Measurements from ENCODE around the gene BFSP1.

The BFSP1 gene

DNA sequence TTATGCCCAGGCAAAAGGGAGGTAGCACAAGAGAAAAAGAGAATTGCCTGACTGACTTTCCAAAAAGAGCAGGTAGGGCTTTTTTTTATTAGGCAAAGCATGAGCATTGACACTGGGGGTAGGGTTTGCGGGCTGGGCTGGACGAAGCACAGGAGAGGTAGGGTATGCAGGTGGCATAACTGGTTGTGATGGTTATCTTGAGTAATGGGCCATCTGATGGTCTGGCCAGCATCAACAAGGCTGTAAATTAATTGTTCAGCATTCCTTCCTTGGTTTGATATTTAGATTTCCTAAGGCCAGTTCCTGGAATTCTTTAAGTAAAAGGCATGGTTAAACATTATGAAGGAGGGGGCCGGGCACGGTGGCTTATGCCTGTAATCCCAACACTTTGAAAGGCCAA is 13.9 kb upstream of the BFSP1 start:
- H3K9ac ChIP-seq (ENCODE audit: insufficient read length): no peak overlapping the region
- no peaks in the 10 kb centered on the region for H3K36me3 ChIP-seq (ENCODE audit: insufficient read depth, low read length)
- H3K9me3 ChIP-seq (ENCODE audit: low read depth, low read length): no peaks in the 10 kb centered on the region
- H3K27ac ChIP-seq: no peak overlapping the region
- no peak overlapping the region for H3K4me3 ChIP-seq
- TF ChIP-seq FOXP2 (optimal IDR thresholded peaks at IDR 0.05; ENCODE audit: control extremely low read depth, extremely low read length, insufficient read depth) (no peak), EZH2 (IDR thresholded peaks at IDR 0.05) (no peak), POLR2AphosphoS5 (IDR thresholded peaks at IDR 0.05; ENCODE audit: borderline replicate concordance, low read depth, low read length) (no peak)
- no peak for DNase-seq (ENCODE audit: low read depth, low spot score)

DNA sequence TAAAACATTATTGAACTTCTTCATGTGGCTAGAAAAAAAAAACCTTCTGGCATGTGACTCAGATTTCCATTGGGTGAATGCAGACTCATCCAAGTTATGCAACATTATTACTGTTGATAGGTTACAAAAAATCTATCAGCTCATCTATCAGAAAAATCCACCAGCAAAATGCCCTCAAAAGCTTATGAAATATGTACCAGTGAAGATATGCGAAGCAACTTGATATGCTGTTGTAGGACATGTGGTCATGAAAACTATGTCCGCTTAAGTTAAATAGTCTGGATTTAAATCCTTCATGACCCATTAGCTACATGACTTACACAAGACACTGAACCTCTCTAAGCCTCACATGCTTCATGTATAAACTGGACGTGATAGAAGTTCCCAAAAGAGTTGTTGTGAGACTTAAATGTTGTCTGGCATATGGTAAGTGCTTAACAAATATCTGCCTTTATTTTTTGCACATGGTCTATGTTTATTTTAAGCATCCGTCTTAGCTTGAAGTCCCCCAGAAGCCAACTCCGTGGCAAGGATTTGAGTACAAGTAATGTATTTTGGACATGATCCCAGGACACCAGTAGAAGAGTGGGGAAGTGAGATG is 12.5 kb upstream of the BFSP1 start:
- H3K4me3 ChIP-seq: no peak overlapping the region
- DNase-seq (ENCODE audit: low read depth, low spot score): no peak
- TF ChIP-seq EZH2 (IDR thresholded peaks at IDR 0.05): no peak
- no peak for TF ChIP-seq FOXP2 (optimal IDR thresholded peaks at IDR 0.05; ENCODE audit: control extremely low read depth, extremely low read length, insufficient read depth)
- TF ChIP-seq POLR2AphosphoS5 (IDR thresholded peaks at IDR 0.05; ENCODE audit: borderline replicate concordance, low read depth, low read length): no peak
- no peak overlapping the region for H3K9ac ChIP-seq (ENCODE audit: insufficient read length)
- H3K9me3 ChIP-seq (ENCODE audit: low read depth, low read length): no peaks in the 10 kb centered on the region
- H3K36me3 ChIP-seq (ENCODE audit: insufficient read depth, low read length): no peaks in the 10 kb centered on the region
- no peak overlapping the region for H3K27ac ChIP-seq

- Histone ChIP-seq H3K36me3 (ENCODE audit: insufficient read depth, low read length) (no peaks in the 10 kb centered on the region), H3K4me3 (no peak overlapping the region), H3K9me3 (ENCODE audit: low read depth, low read length) (no peaks in the 10 kb centered on the region), H3K9ac (ENCODE audit: insufficient read length) (no peak overlapping the region), H3K27ac (no peak overlapping the region)
- TF ChIP-seq FOXP2 (optimal IDR thresholded peaks at IDR 0.05; ENCODE audit: control extremely low read depth, extremely low read length, insufficient read depth) (no peak), POLR2AphosphoS5 (IDR thresholded peaks at IDR 0.05; ENCODE audit: borderline replicate concordance, low read depth, low read length) (no peak), EZH2 (IDR thresholded peaks at IDR 0.05) (no peak)
- DNase-seq (ENCODE audit: low read depth, low spot score): no peak
Measured at GRCh38 chr20:17542993-17543412, 11.8 kb upstream of the BFSP1 start.

DNA sequence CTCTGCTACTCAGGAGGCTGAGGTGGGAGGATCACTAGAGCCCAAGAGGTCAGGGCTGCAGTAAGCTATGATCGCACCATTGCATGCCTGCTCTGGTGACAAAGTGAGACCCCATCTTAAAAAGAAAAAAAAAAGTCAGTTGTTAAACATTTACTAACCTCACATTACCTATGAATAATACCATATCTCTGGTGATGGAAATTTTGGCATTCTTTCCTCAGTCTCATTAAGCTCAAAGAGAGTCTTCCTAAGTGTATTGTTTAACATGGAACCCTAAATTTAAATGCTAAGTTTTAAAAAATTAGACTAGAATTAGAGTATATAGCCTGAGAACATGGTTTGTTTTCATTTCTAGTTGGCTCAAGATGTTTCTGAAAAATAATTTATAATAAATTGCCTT is 11.3 kb upstream of the BFSP1 start:
- Histone ChIP-seq H3K9ac (ENCODE audit: insufficient read length) (no peak overlapping the region), H3K4me3 (no peak overlapping the region), H3K36me3 (ENCODE audit: insufficient read depth, low read length) (no peaks in the 10 kb centered on the region), H3K27ac (no peak overlapping the region), H3K9me3 (ENCODE audit: low read depth, low read length) (no peaks in the 10 kb centered on the region)
- TF ChIP-seq POLR2AphosphoS5 (IDR thresholded peaks at IDR 0.05; ENCODE audit: borderline replicate concordance, low read depth, low read length) (no peak), EZH2 (IDR thresholded peaks at IDR 0.05) (no peak), FOXP2 (optimal IDR thresholded peaks at IDR 0.05; ENCODE audit: control extremely low read depth, extremely low read length, insufficient read depth) (no peak)
- DNase-seq (ENCODE audit: low read depth, low spot score): no peak

DNA sequence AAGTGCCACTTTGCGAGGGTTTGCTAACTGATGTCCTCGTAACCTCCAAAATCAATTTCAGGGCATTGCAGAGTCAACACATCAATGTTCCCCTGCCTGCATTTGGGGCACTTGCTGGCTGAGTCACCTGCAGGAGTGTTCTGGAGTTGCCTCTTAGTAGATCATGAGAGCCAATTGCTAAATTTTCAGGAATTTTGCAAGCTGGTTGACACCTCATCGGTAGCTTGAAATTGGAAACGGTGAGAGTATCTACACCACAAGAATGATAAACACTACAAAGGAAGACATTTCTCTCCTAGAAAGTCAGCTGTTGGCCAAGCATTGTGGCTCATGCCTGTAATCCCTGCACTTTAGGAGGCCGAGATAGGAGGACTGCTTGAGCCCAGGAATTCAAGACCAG is 10.8 kb upstream of the BFSP1 start:
- no peak overlapping the region for H3K9ac ChIP-seq (ENCODE audit: insufficient read length)
- H3K36me3 ChIP-seq (ENCODE audit: insufficient read depth, low read length): no peaks in the 10 kb centered on the region
- no peak for DNase-seq (ENCODE audit: low read depth, low spot score)
- no peak overlapping the region for H3K27ac ChIP-seq
- no peaks in the 10 kb centered on the region for H3K9me3 ChIP-seq (ENCODE audit: low read depth, low read length)
- no peak for TF ChIP-seq FOXP2 (optimal IDR thresholded peaks at IDR 0.05; ENCODE audit: control extremely low read depth, extremely low read length, insufficient read depth)
- TF ChIP-seq POLR2AphosphoS5 (IDR thresholded peaks at IDR 0.05; ENCODE audit: borderline replicate concordance, low read depth, low read length): no peak
- H3K4me3 ChIP-seq: no peak overlapping the region

- TF ChIP-seq FOXP2 (optimal IDR thresholded peaks at IDR 0.05; ENCODE audit: control extremely low read depth, extremely low read length, insufficient read depth): no peak
- no peak for TF ChIP-seq EZH2 (IDR thresholded peaks at IDR 0.05)
- TF ChIP-seq POLR2AphosphoS5 (IDR thresholded peaks at IDR 0.05; ENCODE audit: borderline replicate concordance, low read depth, low read length): no peak
- DNase-seq (ENCODE audit: low read depth, low spot score): no peak
- no peaks in the 10 kb centered on the region for H3K36me3 ChIP-seq (ENCODE audit: insufficient read depth, low read length)
Measured at GRCh38 chr20:17541596-17541995, 10.4 kb upstream of the BFSP1 start.

DNA sequence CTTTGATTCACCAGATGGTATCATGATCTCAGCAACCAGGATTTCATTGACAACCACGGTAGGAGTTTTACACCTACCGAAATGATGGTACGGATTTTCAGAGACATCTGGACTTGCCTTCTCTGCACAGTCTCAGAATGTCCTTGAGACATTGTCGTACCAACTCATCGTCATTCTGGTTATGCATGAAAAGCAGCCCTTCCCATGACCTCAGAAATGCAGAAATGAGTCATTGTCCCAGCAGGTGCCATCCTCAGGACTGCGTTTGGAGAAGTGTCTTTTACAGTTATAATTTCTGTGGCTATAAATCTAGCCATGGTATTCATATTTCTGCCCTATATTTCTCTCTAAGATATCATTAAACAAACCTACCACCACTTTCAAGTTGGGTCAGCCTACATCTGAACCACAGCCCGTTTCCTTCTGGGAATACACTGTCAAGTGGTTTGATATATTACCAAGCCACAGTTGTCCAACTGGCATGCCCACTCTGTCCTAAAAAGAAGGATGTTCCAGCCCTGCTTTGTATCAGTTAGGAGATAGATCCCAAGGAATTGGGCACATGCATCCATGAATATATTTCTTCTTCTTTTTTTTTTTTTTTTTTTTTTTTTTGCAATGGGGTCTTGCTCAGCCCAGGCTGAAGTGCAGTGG is 7.5 kb upstream of the BFSP1 start:
- no peak for DNase-seq (ENCODE audit: low read depth, low spot score)
- H3K36me3 ChIP-seq (ENCODE audit: insufficient read depth, low read length): no peaks in the 10 kb centered on the region
- no peak overlapping the region for H3K27ac ChIP-seq
- H3K4me3 ChIP-seq: no peak overlapping the region
- no peaks in the 10 kb centered on the region for H3K9me3 ChIP-seq (ENCODE audit: low read depth, low read length)
- no peak overlapping the region for H3K9ac ChIP-seq (ENCODE audit: insufficient read length)
- no peak for TF ChIP-seq EZH2 (IDR thresholded peaks at IDR 0.05)
- no peak for TF ChIP-seq FOXP2 (optimal IDR thresholded peaks at IDR 0.05; ENCODE audit: control extremely low read depth, extremely low read length, insufficient read depth)
- TF ChIP-seq POLR2AphosphoS5 (IDR thresholded peaks at IDR 0.05; ENCODE audit: borderline replicate concordance, low read depth, low read length): no peak

More at GRCh38 chr20:17541596-17541995, 10.4 kb upstream of the BFSP1 start:
- Histone ChIP-seq H3K9ac (ENCODE audit: insufficient read length) (no peak overlapping the region), H3K27ac (no peak overlapping the region), H3K9me3 (ENCODE audit: low read depth, low read length) (no peaks in the 10 kb centered on the region), H3K4me3 (no peak overlapping the region)

DNA sequence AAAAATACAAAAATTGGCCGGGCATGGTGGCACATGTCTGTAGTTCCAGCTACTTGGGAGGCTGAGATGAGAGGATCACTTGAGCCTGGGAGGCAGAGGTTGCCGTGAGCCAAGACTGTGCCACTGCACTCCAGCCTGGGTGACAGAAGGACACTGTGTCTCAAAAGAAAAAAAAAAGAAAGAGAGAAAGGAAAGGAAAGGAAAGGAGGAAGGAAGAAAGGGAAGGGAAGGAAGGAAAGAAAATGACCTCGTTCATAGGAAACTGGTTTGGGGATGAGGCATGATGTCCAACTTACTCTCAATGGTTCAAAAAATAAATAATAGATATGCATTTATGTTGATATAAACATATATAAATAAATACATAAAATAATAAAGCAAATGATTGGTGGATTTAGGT is 6.8 kb upstream of the BFSP1 start:
- TF ChIP-seq FOXP2 (optimal IDR thresholded peaks at IDR 0.05; ENCODE audit: control extremely low read depth, extremely low read length, insufficient read depth) (no peak), POLR2AphosphoS5 (IDR thresholded peaks at IDR 0.05; ENCODE audit: borderline replicate concordance, low read depth, low read length) (no peak), EZH2 (IDR thresholded peaks at IDR 0.05) (no peak)
- H3K27ac ChIP-seq: no peak overlapping the region

More for the DNA sequence above, 6.8 kb upstream of the BFSP1 start:
- DNase-seq (ENCODE audit: low read depth, low spot score): no peak
- Histone ChIP-seq H3K9me3 (ENCODE audit: low read depth, low read length) (no peaks in the 10 kb centered on the region), H3K4me3 (no peak overlapping the region), H3K9ac (ENCODE audit: insufficient read length) (no peak overlapping the region), H3K36me3 (ENCODE audit: insufficient read depth, low read length) (no peaks in the 10 kb centered on the region)
